MM.1S (cell line): ENCODE results near the gene ULK2.

ENCODE experiments used
- EZH2 ChIP-seq: fragments of 300-600 bp; sonication (generic); optimal IDR thresholded peaks from 2 replicates; pipeline ENCODE3; 2017; ENCODE audit warnings: low read depth, mild to moderate bottlenecking, antibody characterized with exemption, low read length, mixed read lengths
- EZH2phosphoT487 ChIP-seq: fragments of 300-600 bp; sonication (generic); IDR thresholded peaks from 2 replicates; pipeline ENCODE4 v1.6.1; 2018; ENCODE audit warnings: antibody characterized with exemption, low read length
- TF ChIP-seq, protein P1 (sequence below): fragments of 300-600 bp; sonication (generic); IDR thresholded peaks from 2 replicates; pipeline ENCODE4 v1.5.1; 2016; ENCODE audit warnings: antibody characterized with exemption, low read length, mixed read lengths

DNA sequence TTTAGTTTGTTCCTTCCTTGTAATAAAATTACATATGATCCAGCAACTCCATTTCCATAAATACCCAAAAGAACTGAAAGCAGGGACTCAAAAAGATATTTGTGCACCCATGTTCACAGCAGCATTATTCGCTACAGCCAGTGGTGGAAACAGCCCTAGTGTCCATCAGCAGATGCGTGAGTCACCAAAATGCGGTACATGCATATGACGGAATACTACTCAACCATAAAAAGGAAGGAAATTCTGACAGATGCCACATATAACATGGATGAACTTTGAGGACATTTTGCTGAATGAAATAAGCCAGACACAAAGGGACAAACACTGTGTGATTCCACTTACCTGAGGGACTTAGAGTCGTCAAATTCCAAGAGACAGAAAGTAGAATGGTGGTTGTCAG, 142.2 kb downstream of the ULK2 start:
- TF ChIP-seq, protein P1, sequence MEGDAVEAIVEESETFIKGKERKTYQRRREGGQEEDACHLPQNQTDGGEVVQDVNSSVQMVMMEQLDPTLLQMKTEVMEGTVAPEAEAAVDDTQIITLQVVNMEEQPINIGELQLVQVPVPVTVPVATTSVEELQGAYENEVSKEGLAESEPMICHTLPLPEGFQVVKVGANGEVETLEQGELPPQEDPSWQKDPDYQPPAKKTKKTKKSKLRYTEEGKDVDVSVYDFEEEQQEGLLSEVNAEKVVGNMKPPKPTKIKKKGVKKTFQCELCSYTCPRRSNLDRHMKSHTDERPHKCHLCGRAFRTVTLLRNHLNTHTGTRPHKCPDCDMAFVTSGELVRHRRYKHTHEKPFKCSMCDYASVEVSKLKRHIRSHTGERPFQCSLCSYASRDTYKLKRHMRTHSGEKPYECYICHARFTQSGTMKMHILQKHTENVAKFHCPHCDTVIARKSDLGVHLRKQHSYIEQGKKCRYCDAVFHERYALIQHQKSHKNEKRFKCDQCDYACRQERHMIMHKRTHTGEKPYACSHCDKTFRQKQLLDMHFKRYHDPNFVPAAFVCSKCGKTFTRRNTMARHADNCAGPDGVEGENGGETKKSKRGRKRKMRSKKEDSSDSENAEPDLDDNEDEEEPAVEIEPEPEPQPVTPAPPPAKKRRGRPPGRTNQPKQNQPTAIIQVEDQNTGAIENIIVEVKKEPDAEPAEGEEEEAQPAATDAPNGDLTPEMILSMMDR = no peak
- no peak for TF ChIP-seq EZH2
- no peak for TF ChIP-seq EZH2phosphoT487
